KOPT-K1 (cell line): ENCODE results near the gene PBX3.

Source experiments
- H3K27ac ChIP-seq: fragments of 200-600 bp; sonication (generic); 2 replicates; pipeline ENCODE4 v1.5.1; 2016; ENCODE audit warnings: antibody characterized with exemption, mild to moderate bottlenecking, low read depth, low read length; ENCODE audit not compliant: poor library complexity, severe bottlenecking
- H3K36me3 ChIP-seq: fragments of 200-600 bp; sonication (generic); 2 replicates; pipeline ENCODE4 v1.5.1; 2017; ENCODE audit warnings: antibody characterized with exemption, mild to moderate bottlenecking, low read length, moderate library complexity; ENCODE audit not compliant: insufficient read depth
- H3K9me3 ChIP-seq: fragments of 200-600 bp; sonication (generic); 2 replicates; pipeline ENCODE4 v1.5.1; 2017; ENCODE audit warnings: antibody characterized with exemption, low read length, mild to moderate bottlenecking; ENCODE audit not compliant: insufficient read depth, poor library complexity, severe bottlenecking

The PBX3 gene

DNA sequence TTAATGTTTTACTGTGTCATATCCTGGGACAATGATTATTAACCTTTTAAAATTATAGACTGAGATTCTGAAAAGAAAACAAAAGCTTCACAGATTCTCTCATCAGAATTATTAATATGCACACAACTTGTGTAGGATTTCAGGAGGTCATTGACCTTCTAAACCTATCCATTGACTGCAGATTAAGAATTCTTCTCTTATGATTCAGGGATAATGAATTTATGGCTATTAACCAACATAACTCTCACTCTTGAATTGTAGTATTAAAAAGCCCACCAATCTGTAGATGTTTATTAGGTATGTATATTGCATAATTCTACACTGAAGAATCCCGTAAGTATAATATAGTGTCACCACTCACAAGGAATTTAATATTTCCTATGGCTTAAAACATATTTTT lies 179.8 kb downstream of the PBX3 start:
- no peak overlapping the region for H3K27ac ChIP-seq
- no peaks in the 10 kb centered on the region for H3K36me3 ChIP-seq

DNA sequence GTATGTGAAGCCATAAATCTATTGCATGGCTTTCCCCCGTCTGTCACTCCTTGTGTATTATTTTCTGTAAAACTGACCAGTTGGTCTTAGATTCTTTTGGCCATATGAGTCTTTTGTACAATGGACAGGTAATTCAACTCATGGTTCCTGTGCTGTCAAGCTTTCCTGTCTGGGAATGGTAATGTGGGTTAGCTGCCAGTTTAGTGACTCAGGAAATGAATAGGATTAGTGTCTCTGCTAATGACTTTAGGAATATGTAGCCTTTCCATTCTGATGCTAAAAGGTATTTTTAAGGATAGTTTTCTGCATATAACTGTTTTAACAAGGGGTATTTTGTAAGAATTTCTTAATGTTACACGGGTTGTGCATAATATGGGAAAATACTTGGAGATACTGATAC lies 182.7 kb downstream of the PBX3 start:
- Histone ChIP-seq H3K9me3 (no peaks in the 10 kb centered on the region), H3K36me3 (peaks cover 6% of the 10 kb centered on the region), H3K27ac (no peak overlapping the region)

More for the DNA sequence above, 179.8 kb downstream of the PBX3 start:
- H3K9me3 ChIP-seq = no peaks in the 10 kb centered on the region

DNA sequence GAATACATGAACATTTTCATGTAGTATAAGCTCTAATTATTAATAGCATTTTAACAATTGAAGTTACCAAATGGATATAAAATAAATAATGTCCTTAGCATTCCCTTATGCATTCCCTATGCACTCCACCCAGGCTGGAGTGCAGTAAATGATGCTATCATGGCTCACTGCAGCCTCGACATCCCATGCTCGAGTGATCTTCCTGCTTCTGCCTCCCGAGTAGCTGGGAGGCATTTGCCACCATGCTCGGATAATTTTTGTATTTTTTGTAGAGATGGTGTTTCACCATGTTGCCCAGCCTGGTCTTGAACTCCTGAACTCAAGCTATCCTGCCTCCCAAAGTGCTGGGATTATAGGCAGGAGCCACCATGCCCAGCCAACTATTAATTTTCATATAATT lies 184.0 kb downstream of the PBX3 start:
- H3K9me3 ChIP-seq = no peaks in the 10 kb centered on the region
- no peak overlapping the region for H3K27ac ChIP-seq
- peaks cover 16% of the 10 kb centered on the region for H3K36me3 ChIP-seq

DNA sequence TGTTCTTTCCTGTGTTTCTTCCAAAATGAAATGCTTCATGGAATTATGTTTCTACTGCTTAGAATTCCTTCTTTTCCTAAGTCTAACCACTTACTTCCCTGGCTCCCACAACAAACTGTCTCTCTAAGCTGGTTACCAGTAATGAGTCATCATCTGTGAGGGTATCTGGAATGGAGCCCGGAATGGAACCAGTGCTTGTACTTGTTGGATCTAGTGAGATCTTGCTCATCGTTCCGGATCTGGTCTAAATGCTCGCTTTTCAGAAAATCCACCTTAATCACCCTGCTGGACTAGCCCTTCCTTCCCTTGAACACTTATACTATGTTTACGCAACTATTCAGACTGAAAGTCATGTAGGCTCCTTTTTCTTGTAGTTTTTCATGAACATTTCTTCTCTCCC lies 184.8 kb downstream of the PBX3 start:
- Histone ChIP-seq H3K9me3 (no peaks in the 10 kb centered on the region), H3K36me3 (peaks cover 23% of the 10 kb centered on the region), H3K27ac (no peak overlapping the region)

DNA sequence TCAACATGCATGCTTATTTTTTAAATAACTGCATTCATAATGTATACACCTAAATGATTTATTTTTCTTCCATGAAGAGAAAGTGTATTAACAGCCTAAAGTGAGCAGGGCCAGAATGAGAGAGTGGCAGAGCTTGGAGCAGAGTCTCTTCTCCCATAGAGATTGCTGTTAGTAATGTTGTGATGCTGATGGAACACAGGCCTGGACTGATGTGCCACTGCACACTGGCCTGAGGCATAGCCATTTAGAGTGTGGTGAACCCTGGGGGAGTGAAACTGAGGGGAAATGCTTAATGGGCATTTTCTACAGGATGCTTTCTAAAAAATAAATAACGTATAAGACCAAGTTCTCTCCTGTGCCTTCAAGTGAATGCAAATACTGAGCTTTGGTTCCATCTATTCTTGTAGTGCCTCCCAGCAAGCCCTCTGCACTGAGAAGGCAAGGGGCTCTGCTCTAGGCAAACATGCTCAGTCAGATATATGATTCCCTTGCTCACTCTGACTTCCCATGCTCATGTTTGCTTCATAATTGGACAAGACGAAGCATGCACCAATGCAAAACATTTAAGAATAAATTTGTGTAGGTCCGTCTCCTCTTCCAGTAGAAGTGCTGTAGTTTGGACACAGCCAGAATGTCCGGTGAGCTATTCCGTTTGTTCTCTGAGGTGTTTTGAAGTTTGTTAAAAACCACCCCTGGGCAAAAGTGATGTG lies 185.7 kb downstream of the PBX3 start:
- Histone ChIP-seq H3K9me3 (no peaks in the 10 kb centered on the region), H3K36me3 (peaks cover 24% of the 10 kb centered on the region), H3K27ac (no peak overlapping the region)

DNA sequence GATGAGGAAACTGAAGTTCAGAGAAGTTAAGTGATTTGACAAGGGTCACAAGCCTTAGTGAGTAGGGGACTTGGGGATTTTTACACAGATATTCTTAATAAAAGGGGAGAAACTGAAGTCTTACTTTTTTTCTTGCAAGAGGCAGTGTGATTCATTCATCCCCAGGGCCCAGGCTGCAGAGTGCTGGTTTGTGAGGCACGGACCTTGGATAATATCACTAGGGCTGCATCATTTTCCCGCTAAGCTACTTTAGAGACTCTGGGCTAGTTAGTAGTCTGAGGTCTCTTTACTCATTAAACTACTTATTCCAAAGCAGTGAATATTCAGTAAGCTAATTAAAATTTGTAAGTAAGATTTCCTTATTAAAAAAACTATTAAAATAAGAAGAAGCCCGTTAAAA lies 195.0 kb downstream of the PBX3 start:
- peaks cover 17% of the 10 kb centered on the region for H3K9me3 ChIP-seq
- H3K36me3 ChIP-seq = peaks cover 19% of the 10 kb centered on the region; the same call in 1 of the 2 replicates
- H3K27ac ChIP-seq = no peak overlapping the region

DNA sequence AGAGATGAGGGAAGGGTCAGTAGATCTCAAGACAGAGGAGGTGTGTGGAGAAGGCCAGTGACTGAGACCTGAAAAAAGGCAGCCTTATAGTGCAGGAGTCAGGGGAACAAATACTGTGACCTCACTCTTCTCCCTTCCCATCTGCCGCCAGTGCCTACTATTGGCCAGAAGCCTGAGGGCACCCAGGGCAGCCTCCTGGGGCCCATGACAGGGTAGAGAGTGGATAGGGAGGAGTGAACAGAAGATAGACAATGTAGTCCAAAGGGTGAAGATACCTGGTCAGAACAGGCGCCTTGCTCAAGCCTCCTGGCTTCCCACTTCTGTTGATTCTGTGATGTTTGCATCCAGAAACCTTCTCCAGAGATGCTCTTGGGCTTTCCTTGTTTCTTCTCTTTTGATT lies 196.7 kb downstream of the PBX3 start:
- Histone ChIP-seq H3K9me3 (peaks cover 17% of the 10 kb centered on the region), H3K27ac (no peak overlapping the region), H3K36me3 (peaks cover 19% of the 10 kb centered on the region; the same call in 1 of the 2 replicates)

DNA sequence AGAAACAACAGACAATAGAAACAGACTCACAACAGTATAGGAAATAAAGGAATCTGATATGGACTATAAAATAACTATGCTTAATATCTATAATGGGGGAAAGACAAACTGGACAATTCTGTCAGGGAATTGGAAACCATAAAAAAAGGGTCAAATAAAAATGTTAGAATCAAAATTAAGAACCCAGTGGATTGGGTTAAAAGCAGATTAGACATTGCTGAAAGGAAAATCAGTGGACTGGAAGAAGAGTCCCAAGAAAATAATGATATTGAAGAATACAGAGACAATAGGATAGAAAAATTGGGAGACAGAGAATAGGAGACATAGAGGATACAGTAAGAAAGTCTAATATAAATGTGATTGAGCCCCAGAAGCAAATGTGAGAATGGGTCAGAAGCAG lies 199.2 kb downstream of the PBX3 start:
- Histone ChIP-seq H3K9me3 (peaks cover 17% of the 10 kb centered on the region), H3K36me3 (peaks cover 13% of the 10 kb centered on the region; the same call in 1 of the 2 replicates), H3K27ac (no peak overlapping the region)

DNA sequence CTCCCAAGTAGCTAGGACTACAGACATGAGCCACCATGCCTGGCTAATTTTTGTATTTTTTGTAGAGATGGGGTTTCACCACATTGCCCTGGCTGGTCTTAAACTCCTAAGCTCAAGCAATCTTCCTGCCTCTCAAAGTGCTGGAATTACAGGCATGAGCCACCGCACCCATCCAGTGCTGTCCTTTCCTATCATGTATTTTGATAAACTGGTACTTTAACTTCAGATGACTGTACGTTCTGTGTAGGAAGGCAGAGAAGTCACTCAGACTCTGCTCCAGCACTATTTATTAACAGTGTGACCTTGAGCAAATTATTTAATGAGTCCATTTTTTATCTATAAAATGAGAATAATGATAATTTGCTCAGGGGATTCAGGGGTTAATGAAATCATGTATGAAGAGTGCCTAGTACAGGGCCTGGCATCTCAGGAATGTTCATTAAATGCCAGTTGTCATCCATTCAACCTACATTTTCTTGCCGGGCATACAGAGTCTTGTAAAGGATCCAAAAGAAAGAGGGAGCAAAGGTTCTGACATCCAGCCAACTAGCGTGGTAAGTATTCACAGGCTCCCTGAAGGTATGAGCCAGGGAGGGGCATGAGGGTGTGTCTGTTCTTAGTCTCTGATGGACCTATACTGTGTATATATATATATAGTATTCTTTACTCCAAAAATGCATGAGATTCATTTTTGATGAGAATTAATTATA lies 201.9 kb downstream of the PBX3 start:
- Histone ChIP-seq H3K27ac (no peak overlapping the region), H3K36me3 (peaks cover 13% of the 10 kb centered on the region; the same call in 1 of the 2 replicates)

DNA sequence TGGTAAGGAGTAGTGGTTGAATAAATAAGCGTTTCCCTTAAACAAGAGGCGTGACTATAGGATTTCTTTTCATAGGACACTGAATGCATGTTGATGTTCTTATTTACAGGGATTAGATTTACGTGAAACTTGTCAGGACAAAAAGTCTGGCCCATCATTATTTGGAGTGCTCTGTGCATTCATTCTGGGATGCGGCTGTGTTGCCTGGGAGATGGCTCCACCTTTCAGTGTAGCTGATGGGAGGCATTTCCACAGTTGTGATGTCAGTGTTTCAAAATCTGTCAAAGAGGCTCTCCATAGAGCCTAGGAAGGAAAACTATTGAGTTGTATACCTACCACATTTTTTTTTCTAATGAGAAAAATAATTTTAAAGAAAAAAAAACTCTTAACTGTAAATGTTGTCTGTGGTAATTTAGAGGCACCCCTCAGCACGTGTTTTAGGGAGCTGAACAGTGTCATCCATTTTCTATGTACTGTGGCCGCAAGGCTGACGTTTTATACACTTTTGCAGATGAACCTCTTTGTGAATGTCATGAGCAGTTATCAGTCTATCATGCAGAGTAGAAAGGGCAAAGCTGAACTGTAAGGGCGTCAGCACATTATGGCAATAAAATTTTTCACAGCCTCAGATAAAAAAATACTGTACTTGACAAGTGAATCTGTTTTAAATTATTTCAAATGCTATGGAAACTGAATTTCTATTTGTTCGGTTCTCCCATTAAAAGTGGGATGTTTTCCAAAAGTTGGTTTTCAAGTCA lies 202.7 kb downstream of the PBX3 start:
- no peak overlapping the region for H3K27ac ChIP-seq

More for the DNA sequence above, 201.9 kb downstream of the PBX3 start:
- H3K9me3 ChIP-seq = peaks cover 17% of the 10 kb centered on the region

DNA sequence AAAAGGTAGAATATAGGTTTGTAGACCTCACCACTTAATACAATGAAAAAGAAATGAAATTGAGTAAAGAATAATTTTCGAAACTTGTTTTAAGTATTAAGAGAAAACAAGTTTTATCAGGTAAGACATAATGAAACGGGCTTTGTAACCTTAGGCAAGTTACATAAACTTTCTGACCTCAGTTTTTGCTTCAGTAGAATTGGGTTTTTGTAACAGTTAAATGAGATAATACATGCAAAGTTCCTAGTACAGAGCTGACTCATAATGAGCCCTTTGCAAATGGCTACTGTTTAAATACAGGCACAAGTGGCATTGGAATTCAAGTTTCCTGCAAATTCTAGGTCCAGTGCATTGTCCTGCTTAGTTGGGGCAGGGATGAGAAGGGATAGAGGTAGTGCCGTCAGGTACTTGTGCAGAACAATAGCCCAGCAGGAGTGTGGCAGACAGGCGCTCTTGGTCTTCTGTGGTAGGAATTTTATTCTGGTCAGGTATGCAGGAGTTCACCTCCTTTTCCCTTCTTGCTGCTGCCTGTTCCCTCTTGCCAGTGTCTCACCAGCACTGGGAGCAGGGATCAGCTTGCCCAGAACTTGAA lies 203.8 kb downstream of the PBX3 start:
- peaks cover 9% of the 10 kb centered on the region; the same call in 1 of the 2 replicates for H3K36me3 ChIP-seq
- H3K9me3 ChIP-seq = peaks cover 10% of the 10 kb centered on the region
- no peak overlapping the region for H3K27ac ChIP-seq

More for the DNA sequence above, 202.7 kb downstream of the PBX3 start:
- Histone ChIP-seq H3K9me3 (peaks cover 17% of the 10 kb centered on the region), H3K36me3 (peaks cover 13% of the 10 kb centered on the region; the same call in 1 of the 2 replicates)

DNA sequence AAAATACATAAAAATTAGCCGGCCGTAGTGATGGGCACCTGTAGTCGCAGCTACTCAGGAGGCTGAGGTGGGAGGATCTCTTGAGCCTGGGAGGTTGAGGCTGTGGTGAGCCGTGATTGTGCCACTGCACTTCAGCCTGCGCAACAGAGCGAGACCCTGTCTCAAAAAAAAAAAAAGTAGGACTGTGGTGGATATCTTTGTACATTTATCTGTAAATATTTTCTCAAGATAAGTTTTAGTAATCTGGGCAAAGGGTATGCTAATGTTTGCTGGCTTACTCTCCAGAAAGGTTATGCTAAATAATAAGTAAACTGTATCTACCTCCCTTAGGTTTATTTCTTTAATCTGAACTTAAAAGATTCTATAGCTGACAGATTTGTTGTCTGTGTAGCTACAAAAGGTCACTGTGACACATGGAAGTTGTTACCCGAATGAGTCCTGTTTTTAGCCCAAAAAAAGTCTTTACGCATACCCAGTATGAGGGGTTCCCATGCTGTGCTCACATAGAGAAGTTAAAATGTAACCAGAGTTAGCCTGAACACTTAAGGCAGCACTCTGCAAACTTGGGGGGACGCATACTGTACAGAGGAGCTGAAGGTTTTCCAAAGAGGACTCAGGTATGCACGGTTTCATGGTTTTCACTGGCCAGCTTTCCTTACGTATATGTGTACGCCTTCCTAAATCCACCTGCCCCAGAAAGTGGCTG lies 206.3 kb downstream of the PBX3 start:
- Histone ChIP-seq H3K36me3 (no peaks in the 10 kb centered on the region), H3K27ac (no peak overlapping the region), H3K9me3 (no peaks in the 10 kb centered on the region)

DNA sequence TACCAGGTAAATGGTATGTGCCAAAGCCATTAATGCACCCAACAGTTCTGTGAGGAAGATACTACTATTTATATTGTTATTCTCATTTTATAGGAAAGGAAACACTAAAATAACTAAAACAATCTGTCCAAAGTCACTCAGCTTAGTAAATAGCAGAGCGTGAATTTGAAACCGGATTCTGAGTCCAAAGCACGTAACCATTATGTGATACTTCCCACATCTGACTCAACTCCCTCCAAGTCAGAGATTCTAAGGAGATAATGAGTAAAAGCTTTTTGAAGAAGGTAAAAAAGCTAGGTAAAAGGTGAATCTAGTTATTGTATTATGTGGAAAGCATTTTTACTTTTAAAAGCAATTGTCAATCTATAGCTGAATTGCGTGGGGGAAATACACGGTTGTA lies 208.9 kb downstream of the PBX3 start:
- no peak overlapping the region for H3K27ac ChIP-seq
- no peaks in the 10 kb centered on the region for H3K9me3 ChIP-seq

DNA sequence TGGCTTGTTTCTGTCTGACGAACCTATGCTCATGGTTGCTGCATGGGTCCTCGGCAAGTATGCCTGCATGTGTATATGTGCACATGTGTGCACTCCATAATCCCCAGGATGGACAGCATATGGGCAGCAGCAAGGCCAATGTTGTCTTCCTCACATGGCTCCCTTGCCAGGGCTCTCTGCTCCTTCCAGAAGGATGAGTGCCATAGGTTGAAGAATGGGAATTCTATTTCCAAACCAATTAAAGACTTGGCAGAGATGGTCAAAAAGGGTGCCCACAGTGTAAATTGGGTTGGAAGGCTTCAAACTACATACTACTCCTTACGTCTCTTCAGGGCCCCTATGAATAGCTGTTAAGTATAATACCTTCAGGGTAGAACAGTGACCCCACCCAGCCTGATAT lies 212.1 kb downstream of the PBX3 start:
- H3K9me3 ChIP-seq = no peaks in the 10 kb centered on the region
- H3K27ac ChIP-seq = no peak overlapping the region
- peaks cover 29% of the 10 kb centered on the region; the same call in 1 of the 2 replicates for H3K36me3 ChIP-seq

More for the DNA sequence above, 208.9 kb downstream of the PBX3 start:
- 0 out of 2 replicates have a peak, but pooled peaks cover 8% of the 10 kb centered on the region for H3K36me3 ChIP-seq
